Coronary artery (tissue), 2 donors: ENCODE data around the gene AMMECR1.

Experiments
- DNase-seq: peaks from one replicate; pipeline ENCODE4 v3.0.0-alpha.2; 2017; ENCODE audit warnings: low spot score
- H3K27ac ChIP-seq, 2 donors: fragments of 200-600 bp; sonication (generic); one replicate each; pipeline ENCODE4 v1.5.1; 2016 to 2019
- H3K4me3 ChIP-seq: fragments of 200-600 bp; sonication (generic); 2 replicates; pipeline ENCODE4 v1.5.1; 2016; ENCODE audit warnings: mild to moderate bottlenecking, moderate library complexity
- TF ChIP-seq, protein P1 (sequence below): fragments of 200-600 bp; sonication (generic); IDR thresholded peaks from one replicate; pipeline ENCODE4 v1.5.1; 2019; ENCODE audit warnings: antibody characterized with exemption

The AMMECR1 gene

DNA sequence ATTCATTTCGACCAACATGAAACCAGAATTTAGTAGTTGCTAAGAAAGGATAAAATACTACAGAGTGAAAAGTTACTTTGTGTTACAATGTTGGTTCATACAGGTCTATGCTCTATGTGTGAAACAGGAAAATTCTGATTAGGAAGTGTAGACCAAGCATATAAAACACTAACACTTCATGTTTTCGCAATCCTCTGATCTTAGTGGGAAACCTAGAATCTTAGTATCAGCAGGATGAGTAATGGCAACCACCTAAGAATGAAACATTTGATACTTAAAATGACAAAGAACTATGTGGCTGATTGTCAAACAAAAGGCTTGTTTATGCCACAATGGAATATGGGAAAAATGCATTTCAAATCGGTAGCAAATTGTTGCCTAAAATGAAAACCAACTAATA lies 116.1 kb downstream of the AMMECR1 start:
- DNase-seq: no peak
- TF ChIP-seq, protein P1, sequence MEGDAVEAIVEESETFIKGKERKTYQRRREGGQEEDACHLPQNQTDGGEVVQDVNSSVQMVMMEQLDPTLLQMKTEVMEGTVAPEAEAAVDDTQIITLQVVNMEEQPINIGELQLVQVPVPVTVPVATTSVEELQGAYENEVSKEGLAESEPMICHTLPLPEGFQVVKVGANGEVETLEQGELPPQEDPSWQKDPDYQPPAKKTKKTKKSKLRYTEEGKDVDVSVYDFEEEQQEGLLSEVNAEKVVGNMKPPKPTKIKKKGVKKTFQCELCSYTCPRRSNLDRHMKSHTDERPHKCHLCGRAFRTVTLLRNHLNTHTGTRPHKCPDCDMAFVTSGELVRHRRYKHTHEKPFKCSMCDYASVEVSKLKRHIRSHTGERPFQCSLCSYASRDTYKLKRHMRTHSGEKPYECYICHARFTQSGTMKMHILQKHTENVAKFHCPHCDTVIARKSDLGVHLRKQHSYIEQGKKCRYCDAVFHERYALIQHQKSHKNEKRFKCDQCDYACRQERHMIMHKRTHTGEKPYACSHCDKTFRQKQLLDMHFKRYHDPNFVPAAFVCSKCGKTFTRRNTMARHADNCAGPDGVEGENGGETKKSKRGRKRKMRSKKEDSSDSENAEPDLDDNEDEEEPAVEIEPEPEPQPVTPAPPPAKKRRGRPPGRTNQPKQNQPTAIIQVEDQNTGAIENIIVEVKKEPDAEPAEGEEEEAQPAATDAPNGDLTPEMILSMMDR: no peak
- H3K27ac ChIP-seq: no peak overlapping the region
- no peak overlapping the region for H3K4me3 ChIP-seq

DNA sequence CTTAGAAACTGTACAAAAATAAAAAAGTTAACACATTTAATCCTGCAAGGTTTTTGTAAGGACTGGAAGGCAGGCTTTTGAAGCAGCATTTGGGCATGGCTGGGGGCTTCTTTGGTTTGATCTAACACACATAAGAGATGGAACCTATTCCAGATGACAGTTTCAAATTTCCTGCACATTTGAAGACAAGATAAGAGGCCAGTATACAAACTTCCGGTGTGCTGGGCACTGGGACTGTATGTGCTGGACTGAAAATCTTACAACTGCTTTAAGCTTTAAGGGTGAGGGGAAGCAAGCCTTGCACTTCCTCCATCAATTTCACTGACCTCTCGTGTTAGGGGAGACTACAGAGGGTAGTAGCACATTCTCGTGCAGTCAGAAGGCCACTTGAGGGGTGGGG lies 122.9 kb downstream of the AMMECR1 start:
- no peak for DNase-seq
- Histone ChIP-seq H3K4me3 (no peak overlapping the region), H3K27ac (no peak overlapping the region)
- TF ChIP-seq, protein P1: no peak

DNA sequence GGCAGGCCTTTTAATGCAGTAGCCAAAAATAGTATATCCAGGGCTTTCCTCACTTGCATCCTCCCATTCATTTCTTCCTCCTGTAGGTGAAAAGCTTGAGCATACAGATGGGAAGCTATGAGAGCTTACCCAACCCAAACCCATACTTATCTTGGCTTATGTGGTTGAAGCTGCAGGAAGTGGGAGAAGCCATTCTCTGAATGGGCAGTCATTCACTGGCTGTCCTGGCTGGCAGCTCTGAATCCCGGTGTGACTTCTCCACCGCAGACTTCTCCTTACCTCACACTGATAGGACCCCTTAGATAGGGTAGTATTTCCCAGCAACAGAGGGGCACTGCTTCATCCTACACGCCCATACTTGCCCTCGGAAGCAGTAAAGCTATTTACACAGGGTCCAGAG lies 125.4 kb downstream of the AMMECR1 start:
- Histone ChIP-seq H3K4me3 (no peak overlapping the region), H3K27ac (no peak overlapping the region)
- TF ChIP-seq, protein P1: no peak
- no peak for DNase-seq

DNA sequence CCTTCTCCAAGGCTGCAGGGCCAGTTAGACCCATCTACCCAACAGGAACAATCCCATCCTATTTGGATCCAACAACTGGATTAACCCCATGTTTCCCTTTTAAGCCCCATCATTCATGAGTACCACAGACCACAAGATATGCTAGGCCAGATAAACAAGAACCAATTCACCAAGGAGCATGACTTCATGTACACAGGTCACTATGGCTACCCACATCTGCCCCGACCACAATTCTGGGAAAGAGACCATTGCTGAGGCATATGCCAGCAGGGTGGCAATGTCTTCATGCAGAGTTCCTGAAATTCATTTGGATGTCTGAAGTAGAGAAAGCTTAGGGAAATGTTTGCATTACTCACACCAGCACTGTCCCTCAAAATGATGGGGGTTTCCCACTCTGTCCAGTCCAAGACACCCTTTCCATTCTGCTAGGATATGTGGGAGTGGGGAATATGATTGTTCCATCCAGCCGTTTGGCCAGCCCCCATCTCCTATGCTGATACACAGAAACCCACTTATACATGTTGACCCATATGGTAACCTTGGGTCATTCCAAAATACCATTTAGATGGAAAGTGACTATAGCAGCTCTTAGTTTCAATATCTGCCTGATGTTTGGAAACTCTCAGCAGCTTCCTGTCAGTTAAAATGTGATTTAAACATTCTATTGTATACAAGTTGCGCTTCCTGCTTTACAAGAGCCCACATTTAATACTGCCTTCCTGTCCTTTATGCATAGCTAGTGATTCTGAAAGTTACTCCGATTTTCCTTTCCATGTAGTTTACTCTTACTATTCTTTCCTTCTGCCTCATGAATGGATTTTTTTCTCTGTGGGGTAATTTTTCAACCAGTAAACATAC lies 129.0 kb downstream of the AMMECR1 start:
- Histone ChIP-seq H3K27ac (no peak overlapping the region), H3K4me3 (no peak overlapping the region)
- no peak for DNase-seq
- TF ChIP-seq, protein P1: no peak

DNA sequence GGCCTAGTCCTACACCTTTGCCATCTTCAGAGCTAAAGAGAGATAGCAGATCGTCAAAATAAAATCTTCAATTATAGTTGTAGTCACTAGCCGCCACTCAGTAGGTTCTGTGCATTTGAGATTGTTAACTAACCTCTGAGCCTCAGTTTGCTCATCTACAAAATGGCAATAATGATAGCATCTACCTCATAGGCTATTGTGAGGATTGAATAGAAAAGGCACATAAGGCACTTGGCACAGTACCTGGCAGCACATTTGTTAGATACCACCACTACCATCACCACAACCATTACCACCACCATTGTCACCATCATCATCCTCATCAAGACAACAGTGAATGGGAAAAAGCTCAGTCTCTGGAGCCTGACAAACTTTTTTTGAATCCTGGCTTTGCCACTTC lies 134.6 kb downstream of the AMMECR1 start:
- Histone ChIP-seq H3K4me3 (no peak overlapping the region), H3K27ac (no peak overlapping the region)
- TF ChIP-seq, protein P1: no peak
- no peak for DNase-seq

DNA sequence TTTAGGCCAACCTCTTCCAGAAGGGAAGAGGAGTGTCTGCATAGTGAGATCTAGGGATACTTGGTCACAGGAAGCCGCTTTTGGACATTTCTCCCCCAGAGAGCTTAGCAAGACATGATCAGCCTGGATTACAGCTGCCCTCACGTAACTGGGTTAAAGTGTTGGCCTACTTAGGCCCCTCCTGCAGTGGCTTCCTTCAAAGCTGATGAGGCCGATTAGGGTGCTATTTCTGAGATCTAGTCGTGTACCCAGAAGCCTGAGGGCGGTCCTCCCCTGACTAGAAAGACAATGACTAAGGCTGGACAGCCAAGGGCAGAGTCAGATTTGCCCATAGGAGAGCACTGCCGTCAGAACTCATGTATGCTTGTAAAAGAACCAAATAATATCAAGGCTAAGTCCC lies 135.0 kb downstream of the AMMECR1 start:
- H3K27ac ChIP-seq: no peak overlapping the region
- no peak for DNase-seq
- TF ChIP-seq, protein P1: no peak
- no peak overlapping the region for H3K4me3 ChIP-seq

DNA sequence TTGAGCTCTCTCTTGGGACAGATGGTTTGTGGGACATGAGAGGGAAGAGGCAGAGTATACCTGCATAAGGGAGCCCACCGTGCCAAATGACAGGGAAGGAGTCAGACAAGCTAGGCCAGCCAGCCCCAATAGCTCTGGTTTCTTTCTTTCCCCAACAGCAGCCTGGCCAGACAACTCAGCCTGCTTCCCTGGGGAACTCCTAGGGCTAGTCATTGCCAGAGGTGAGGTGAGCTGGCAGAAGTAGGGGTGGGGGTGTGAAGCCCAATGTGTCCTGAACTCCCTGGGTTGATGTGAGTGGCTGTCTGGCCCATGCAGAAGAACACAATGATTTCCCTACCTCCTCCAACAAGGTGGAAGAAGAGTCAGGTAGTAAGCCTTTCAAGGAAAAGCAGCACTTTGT lies 135.5 kb downstream of the AMMECR1 start:
- no peak overlapping the region for H3K27ac ChIP-seq
- TF ChIP-seq, protein P1: no peak
- no peak for DNase-seq
- no peak overlapping the region for H3K4me3 ChIP-seq
